Adipose tissue (tissue), 3 donors: ENCODE results near the gene CLIC3. TPM values are rescaled to one million over a fixed set of nuclear protein-coding genes. Genes with fewer than 3 reads are reported as not detected.

Experiments
- H3K27ac ChIP-seq: one replicate; pipeline ENCODE4 v1.5.1; 2013; ENCODE audit warnings: low read depth, low read length
- WGBS, 3 donors: extraction: QIAGEN DNeasy Blood & Tissue Kit; methylation state at CpG; one replicate each; pipeline ENCODE4 v1.1.7; 2013; 5-methylcytosine and 5-hydroxymethylcytosine counted together
- polyA plus RNA-seq, 3 donors: library from polyadenylated mRNA; stranded (reverse); fragments of 200-250 nt; gene quantifications; one replicate each; pipeline ENCODE4 v1.2.3, GENCODE V29; 2013
- donor health status: healthy with polysubstance abuse.
- donor health status: Bipolar disorder and iron deficiency.
- donor health status: healthy.

CLIC3 gene
- polyA plus RNA-seq, 3 donors: 0.33 to 3.0 (median 3.0) TPM

DNA sequence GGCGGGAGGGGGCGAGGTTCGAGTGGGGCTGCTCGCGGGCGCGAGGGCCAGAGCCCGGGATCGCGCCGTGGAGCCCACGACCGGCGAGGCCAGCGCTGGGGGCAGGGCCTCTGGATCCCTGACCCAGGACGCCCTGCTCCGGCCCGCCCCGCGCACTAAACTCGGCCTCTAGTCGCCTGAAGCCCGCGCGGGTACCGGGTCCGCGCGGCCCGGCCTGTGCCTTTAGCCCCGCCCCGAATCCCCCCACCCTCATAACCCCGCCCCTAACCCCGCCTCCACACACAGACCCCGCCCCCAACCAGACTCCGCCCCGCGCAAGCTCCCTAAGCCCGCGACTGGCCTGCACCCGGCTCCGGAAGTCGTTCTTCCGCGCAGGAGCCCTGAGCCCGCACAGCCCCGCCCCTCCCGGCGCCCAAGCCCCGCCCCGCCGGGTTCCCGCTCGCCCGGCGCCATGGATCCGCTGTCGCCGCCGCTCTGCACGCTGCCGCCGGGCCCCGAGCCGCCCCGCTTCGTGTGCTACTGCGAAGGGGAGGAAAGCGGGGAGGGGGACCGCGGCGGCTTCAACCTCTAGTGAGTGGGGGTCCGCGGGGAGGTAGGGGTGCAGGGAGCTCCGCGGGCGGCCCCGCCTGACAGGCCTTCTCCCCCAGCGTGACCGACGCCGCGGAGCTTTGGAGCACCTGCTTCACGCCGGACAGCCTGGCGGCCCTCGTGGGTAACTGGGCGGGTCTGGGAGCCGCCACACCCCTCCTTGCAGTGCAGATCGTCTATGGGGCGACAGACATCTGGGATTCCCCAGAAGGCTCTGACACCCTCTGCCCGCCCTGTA lies 4.2 kb downstream of the CLIC3 start, which contains the start of gene PAXX:
TSS of gene PAXX (plus strand) at position 430 of the 826 bp plus-strand sequence. CDS start at position 452, 22 bp downstream.
- peak within 1 kb of the TSS; percentile 75 for H3K27ac ChIP-seq
- 0 to 1% (median 1%) methylated on average over 73 to 92 of the region's 92 CpGs for WGBS, 3 donors

DNA sequence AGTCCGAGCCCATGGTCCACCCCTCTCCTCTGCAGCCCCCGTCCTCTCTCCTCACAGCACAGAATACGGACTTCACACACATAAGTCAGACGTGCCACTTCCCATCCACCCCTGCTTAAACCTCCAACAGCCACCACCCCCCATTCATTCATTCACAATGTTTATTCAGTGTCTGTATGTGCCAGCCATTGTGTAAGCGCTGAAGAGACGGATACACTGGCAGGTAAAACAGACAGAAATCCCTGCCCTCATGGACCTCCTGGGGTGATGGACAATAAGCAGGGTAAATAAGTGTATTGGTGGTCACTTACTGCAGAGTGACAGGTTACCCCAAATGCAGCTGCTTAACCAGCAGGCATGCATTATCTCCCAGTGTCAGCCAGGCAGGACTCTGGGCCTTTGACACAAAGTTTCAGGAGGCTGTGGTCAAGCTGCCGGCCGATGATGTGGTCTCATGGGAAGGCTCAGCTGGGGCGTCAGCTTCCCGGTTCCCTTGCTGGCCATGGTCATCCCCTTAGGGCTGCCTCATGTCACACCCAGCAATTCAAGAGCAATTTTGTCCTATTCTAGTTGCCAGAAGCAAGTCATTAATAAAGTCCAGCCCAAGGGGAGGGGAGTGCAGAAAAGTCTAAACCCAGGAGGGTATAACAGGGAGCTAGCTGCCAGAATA lies 6.0 kb downstream of the CLIC3 start:
- WGBS, 3 donors: 76 to 83% (median 78%) methylated on average over 10 of the region's 10 CpGs
- H3K27ac ChIP-seq: no peak overlapping the region

DNA sequence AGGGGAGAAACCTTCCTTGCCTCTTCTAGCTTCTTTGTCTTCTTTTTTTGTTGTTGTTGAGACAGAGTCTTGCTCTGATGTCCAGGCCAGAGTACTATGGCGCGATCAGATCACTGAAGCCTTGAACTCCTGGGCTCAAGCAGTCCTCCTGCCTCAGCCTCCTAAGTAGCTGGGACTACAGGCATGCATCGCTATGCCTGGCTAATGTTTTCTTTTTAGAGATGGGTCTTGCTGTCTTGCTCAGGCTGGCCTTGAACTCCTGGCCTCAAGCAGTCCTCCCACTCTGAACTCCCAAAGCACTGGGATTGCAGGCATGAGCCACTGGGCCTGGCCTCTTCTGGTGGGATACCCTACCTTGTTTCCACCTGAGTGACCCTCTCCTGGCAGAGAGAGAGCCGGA lies 7.5 kb downstream of the CLIC3 start:
- WGBS, 3 donors: 92 to 98% (median 97%) methylated on average over 4 of the region's 4 CpGs
- H3K27ac ChIP-seq: no peak overlapping the region

DNA sequence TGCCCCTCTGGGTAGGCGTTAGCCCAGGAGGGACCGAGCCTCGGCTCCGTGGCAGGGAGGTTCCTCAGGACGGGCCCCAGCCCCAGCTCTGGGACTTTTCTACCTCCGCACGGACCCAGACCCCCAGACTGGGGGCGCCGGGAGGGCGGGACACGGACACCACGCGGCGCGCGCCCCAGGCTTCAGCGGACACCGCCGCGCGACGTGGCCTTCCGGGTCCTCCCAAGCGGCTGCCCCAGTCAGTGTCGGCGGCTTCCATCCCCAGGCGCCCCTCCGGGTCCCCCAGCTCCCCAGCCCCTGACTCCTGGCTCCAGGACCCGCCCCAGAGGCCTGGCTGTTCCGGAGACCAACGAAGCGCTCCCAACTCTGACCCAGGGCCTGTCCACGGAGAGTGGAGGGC lies 10.5 kb downstream of the CLIC3 start:
- WGBS, 3 donors: 15 to 35% (median 29%) methylated on average over 30 to 33 of the region's 33 CpGs
- no peak overlapping the region for H3K27ac ChIP-seq

DNA sequence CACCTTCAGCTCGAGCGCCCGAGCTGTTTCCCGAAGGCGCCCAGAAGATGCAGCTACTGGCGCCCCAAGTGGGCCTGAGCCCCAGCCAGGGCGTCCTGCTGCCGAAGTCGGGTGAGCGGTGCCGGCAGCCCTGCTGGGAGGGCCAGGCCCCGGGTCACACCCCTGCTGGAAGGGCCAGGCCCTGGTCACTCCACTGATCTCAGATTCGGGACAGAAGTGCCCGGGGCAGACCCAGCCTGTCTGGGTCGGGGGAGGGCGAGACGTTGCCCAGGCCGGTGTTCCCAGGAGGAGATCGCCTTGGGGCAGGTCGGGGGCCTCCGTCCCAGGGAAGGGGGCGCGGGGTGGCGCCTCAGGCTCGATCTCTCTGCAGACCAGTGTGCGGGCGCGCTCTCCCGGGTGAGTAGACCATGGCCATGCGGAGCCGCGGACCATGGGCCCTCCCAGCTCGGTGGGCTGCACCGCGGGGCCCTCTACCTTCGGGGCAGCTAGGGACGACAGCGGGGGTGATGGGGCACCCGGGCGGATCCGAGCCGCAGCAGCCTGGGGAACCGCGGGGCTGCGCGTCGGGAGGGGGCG lies 11.3 kb downstream of the CLIC3 start:
- 10 to 17% (median 12%) methylated on average over 42 to 48 of the region's 48 CpGs for WGBS, 3 donors

DNA sequence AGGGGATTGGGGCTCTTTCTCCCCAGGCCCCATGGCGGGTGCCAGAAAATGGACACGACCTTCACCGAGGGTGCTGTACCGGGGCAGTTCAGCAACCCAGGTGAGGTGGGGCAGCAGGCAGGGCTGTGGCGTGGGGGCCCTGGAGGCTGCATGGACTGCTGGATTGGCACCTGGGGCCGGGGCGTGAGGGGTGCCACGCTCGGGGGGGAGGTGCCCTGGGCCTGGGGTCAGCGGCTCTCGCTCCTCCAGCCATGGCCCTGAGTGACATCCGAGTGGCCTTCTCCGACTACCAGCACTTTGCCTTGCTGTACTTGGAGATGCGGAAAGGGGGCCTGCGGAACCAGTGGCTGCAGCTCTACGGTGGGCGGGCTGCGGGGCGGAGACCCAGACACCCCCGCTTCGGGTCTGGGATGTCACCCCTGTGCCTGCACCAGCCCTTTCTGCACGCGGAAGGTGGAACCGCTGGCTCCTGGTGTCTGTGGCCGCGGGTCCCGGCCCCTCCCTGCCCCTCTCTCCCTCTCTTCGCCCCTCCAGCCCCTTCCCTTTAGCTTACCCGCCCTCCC lies 11.8 kb downstream of the CLIC3 start:
- 50 to 60% (median 52%) methylated on average over 24 to 29 of the region's 29 CpGs for whole genome bisulfite sequencing, 3 donors
- no peak overlapping the region for H3K27ac ChIP-seq

More for the DNA sequence above, 11.3 kb downstream of the CLIC3 start:
- H3K27ac ChIP-seq: no peak overlapping the region

DNA sequence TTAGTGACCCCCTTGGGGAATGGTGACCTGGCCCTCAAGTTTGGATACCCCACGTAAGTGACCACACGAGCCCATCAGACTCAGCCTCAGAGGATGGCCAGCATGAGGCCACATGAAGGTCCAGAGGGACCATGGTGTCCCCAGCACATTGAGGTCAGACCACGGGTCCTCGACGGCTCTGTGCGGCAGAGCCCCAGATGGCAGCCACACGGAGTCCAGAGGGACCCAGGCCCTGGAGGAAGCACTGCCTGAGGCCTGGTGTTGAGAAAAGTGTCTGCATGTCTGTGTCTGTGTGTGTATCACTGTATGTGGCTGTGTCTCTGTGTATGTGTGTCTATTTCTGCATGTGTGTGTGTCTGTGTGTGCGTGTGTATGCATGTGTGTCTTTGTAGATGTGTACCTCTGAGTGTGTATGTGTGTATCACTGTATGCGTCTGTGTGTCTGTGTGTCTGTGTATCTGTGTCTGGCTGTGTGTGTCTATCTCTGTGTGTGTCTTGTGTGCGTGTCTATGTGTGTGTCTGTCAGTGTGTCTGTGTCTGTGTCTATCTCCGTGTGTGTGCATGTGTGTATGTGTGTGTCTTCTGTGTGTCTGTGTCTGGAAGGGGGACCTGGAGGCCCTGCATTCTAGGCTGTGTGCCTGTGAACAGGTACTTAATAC lies 12.6 kb downstream of the CLIC3 start:
- 78 to 84% (median 80%) methylated on average over 11 of the region's 11 CpGs for WGBS, 3 donors
- no peak overlapping the region for H3K27ac ChIP-seq

DNA sequence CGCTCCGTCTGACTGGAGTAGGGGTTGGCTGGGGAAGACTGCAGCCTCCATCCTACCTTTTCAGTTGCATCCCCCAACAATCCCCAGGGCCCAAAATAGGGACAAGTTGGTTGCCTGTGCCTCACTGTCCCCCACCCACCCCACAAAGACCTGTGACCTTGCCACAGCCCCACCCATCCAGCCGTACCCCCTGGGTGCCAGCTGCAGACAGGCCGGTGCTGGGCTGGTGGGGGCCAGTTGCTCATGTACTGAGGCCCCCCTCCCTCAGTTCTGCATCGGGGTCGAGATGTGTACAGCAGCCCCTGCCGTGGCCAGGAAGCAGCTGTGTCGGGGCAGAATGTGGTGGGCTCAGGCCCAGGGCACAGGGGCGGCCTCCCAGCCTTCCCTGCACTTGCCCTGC lies 13.2 kb downstream of the CLIC3 start:
- H3K27ac ChIP-seq: no peak overlapping the region
- 65 to 82% (median 77%) methylated on average over 9 of the region's 9 CpGs for WGBS, 3 donors

DNA sequence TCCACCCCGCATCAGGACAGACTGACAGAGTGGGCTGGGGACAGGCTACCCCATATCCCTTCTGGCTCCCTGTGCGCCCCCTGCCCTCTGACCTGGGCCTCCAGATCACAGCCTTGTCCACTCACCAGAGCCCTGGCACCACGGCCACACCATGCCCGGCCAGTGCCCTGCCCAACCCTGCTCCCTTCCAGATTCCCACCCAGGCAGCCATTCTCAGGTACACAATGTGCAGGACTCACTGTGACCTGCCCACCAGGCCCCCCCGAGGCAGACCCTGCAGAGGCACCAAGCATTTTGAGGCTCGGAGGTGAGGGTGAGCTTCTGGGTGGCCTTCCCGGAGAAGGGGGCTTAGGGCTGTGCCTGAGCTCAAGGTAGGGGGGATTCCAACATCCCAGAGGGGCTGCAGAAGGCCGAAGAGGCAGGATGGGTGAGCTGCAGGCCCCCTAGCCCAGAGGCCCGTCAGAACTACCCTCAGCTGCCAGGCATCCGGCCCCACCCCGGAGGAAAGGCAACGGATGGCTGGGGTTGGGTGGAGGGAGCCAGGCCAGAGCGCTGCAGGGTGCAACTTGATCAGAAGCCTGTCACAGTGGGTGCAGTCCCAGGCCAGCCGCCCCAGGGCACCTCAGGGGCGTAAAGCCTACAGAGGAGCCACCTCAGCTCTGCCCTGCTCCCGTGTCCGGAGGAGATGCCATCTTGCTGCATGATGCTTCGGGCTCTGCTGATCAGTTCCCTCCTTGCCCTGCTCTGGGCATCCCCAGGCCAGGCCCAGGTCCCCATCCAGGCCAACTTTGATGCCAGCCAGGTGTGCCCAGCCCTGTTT lies 13.9 kb downstream of the CLIC3 start, which contains the start of gene LCNL1:
TSS of gene LCNL1 (plus strand) at position 762 of the 820 bp plus-strand sequence. CDS start 594 bp downstream, outside the sequence.
- H3K27ac ChIP-seq: no peak within 1 kb of the TSS
- 79 to 88% (median 80%) methylated on average over 18 of the region's 18 CpGs for WGBS, 3 donors

DNA sequence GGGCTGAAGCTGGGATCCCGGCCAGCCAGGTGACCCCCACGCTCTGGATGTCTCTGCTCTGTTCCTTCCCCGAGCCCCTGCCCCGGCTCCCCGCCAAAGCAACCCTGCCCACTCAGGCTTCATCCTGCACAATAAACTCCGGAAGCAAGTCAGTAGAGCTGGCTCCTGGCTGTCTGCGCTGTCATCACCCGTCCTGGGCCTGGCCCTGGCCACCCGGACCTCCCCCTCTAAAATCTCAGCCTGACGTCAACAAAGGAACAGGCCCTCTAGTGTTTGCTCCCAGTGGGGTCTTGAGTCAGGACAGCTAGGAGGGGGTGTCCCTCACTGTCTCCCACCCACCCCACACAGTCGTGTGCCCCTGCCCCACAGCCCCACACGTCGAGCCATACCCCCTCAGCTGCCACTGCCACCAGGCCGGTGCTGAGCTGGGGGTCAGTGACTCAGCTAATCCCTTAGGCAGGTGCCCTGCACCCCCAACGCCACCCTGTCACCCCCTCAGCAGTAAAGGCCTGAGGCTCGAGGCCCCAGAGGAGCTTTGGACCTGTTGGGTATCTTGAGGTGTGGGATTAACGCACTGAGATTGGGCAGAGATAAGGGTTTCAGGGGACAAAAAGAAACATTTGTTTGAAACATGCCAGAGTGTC lies 14.7 kb downstream of the CLIC3 start:
- WGBS, 3 donors: 59 to 74% (median 60%) methylated on average over 15 to 17 of the region's 17 CpGs
- H3K27ac ChIP-seq: no peak overlapping the region

DNA sequence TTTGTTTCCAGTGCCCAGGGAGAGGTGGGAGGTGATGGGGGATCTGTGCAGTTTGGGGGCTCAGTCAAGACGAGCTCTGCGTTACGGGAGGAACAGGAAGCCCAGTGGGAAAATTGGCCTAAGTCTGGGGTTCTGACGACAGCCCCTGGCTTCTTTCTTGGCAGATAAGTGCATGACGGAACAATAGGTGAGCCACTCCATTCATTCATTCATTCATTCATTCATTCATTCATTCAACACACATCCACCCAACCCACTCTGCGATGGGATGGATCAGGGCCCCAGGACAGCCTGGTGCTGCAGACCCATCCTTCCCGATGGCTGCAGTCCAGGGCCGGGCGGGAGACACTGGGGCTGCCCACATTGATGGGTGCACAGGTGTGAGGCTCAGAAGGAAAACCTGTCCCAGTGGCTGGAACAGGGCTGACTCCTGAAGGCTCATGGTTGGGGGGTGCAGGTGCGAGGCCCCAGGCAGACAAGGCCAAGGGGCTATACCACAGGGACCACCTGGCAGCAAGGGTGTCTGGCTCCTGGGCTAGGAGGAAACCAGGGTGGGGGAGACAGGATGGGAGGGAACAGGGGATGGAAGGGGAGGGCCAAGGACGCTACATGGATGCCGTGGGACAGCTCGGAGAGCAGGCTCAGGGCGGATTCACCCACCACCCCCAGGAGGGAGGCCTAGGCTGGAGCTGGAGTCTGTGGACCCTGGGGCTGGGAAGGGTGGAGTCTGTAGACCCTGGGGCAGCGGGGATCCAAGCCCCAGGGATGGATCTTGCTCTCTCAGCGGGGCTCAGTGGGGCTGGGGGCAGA lies 15.5 kb downstream of the CLIC3 start:
- H3K27ac ChIP-seq: no peak overlapping the region
- WGBS, 3 donors: 82 to 90% (median 87%) methylated on average over 16 of the region's 16 CpGs

DNA sequence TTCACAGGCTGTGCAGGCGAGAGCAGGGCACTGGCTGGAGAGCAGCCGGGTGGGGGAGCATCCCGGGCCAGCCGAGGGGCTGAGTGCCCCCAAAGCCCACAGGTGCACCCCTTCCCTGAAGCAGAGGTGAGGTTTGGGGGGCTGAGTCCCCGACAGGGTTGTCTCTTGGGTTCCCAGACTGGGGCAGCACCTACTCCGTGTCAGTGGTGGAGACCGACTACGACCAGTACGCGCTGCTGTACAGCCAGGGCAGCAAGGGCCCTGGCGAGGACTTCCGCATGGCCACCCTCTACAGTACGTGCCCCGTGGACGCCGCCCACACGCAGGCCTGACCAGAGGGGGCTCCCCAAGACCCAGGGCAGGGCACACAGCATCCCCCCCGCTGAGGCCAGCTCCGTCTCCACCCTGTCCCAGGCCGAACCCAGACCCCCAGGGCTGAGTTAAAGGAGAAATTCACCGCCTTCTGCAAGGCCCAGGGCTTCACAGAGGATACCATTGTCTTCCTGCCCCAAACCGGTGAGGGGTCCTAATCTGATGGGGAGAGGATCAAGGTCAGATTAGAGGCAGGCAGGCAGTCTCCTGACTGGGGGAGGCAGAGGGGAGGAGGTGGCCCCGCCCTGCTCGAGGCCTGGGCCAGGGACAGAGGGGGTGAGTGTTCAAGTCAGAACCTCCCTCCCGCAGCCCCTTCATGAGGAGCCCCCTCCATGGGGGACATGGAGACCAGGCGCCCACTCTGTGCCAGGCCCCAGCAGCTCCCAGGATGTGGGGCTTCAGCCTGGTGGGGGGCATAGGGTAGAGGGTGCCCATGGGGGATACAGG lies 16.4 kb downstream of the CLIC3 start:
- 84 to 90% (median 89%) methylated on average over 26 of the region's 26 CpGs for WGBS, 3 donors
- no peak overlapping the region for H3K27ac ChIP-seq

DNA sequence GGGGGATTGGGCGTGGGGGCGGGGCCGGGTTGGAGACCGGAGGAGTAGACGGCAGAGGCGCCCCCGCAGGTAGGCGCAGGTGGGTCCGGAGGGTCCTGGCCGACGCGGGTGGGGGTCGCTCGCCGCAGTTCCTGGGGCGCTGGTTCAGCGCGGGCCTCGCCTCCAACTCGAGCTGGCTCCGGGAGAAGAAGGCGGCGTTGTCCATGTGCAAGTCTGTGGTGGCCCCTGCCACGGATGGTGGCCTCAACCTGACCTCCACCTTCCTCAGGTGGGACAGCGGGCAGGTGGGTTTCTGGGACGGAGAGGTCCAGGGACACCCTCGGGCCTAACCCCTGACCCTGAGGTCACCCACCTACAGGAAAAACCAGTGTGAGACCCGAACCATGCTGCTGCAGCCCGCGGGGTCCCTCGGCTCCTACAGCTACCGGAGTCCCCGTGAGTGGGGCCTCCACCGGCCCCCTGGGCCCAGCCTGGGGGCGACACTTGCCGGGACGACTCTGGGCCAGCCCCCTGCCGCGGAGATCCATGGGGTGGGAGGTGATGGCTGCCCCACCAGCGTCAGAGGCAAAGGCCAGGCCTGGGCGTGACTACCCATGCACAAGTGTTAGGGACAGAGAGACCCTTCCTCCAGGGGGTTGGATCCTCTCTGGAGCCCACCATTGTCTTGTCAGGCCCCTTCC lies 17.4 kb downstream of the CLIC3 start:
- H3K27ac ChIP-seq: no peak overlapping the region
- 50 to 65% (median 58%) methylated on average over 38 to 41 of the region's 41 CpGs for WGBS, 3 donors

DNA sequence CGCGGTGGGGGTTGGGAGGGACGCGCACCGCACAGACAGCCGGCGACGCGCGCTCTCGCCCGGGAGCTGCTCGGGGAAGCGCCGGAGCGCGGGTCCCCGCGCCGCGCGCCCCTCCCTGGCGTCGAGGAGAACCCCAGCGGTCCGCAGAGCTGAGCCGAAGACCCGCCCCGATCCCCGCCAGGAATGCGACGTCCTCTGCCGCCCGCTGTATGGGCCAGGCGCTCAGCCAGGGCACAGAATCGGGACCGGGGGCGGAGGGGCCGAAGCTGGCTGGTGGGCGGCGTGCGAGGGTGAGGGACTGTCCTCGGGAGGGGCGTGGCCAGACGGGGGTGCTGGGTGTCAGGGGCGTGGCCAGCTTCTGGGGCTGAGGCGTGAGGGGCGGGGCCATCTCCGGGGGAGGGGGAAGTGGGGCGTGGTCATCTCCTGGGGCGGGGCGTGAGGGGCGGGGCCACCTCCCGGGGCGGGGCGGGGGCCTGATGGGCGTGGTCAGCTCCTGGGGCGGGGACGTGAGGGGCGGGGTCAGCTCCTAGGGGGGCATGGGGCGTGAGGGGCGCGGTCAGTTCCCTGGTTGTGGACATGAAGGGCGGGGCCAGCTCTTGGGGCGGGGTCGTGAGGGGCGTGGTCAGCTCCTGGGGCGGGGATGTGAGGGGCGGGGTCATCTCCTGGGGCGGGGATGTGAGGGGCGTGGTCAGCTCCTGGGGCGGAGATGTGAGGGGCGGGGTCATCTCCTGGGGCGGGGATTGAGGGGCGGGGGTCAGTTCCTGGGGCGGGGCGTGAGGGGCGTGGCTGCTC lies 18.1 kb downstream of the CLIC3 start:
- 1 to 3% (median 3%) methylated on average over 66 to 75 of the region's 78 CpGs for WGBS, 3 donors

More for the DNA sequence above, 18.1 kb downstream of the CLIC3 start:
- H3K27ac ChIP-seq: no peak overlapping the region
